Vagina (tissue), 2 donors: ENCODE measurements around the gene N4BP2L2. TPM values are rescaled to one million over a fixed set of nuclear protein-coding genes. Genes with fewer than 3 reads are reported as not detected.

Source experiments
- DNase-seq, 2 donors: peaks; one replicate each; pipeline ENCODE4 v3.0.0-alpha.2; 2017; ENCODE audit errors: extremely low spot score in 2 of 2
- H3K27ac ChIP-seq: fragments of 200-600 bp; sonication (generic); one replicate; pipeline ENCODE4 v1.5.1; 2019
- H3K27me3 ChIP-seq: fragments of 200-600 bp; sonication (generic); one replicate; pipeline ENCODE4 v1.5.1; 2019
- H3K36me3 ChIP-seq, 2 donors: fragments of 200-600 bp; sonication (generic); one replicate each; pipeline ENCODE4 v1.5.1; 2017 to 2019
- H3K4me1 ChIP-seq: fragments of 200-600 bp; sonication (generic); one replicate; pipeline ENCODE4 v1.5.1; 2019
- H3K4me3 ChIP-seq, 2 donors: fragments of 200-600 bp; sonication (generic); 1 replicate in 1 of 2; 2 replicates in 1 of 2; pipeline ENCODE4 v1.5.1; 2016 to 2019
- H3K9me3 ChIP-seq: fragments of 200-600 bp; sonication (generic); one replicate; pipeline ENCODE4 v1.5.1; 2019
- CTCF ChIP-seq, 3 experiments: fragments of 450-650 bp in 2 of 3; fragments of 200-600 bp in 1 of 3; sonication (generic) in 1 of 3; IDR thresholded peaks; one replicate each; pipeline ENCODE4 v1.5.1; 2017 to 2019; ENCODE audit warnings: antibody characterized with exemption in 3 of 3, mild to moderate bottlenecking in 2 of 3, moderate library complexity in 2 of 3
- POLR2A ChIP-seq, 2 donors: fragments of 450-650 bp; IDR thresholded peaks; one replicate each; pipeline ENCODE4 v1.6.1; 2017; ENCODE audit warnings: antibody characterized with exemption in 2 of 2, mild to moderate bottlenecking in 2 of 2, moderate library complexity in 2 of 2
- POLR2AphosphoS5 ChIP-seq, 2 donors: sonication (generic); formaldehyde crosslinking; IDR thresholded peaks; one replicate each; pipeline ENCODE4 v1.9.0; 2017; ENCODE audit warnings: antibody characterized with exemption in 2 of 2, mild to moderate bottlenecking in 2 of 2, low read depth in 1 of 2; ENCODE audit not compliant: insufficient read depth in 1 of 2
- intact Hi-C: fragments of 100-400 bp; cut with DNase I; formaldehyde crosslinking; loops from one replicate; pipeline ENCODE4 v1.15.1; 2023
- total RNA-seq: library from RNA; depleted of rRNA; stranded (reverse); fragments of >200 nt; gene quantifications from one replicate; pipeline ENCODE4 v1.2.3, GENCODE V29; 2016

N4BP2L2 gene
- total RNA-seq, 1 donor from 2014 or later: 173 TPM

- Histone ChIP-seq H3K9me3 (no peaks in the 10 kb centered on the region), H3K4me1 (peaks cover 9% of the 10 kb centered on the region), H3K27me3 (no peaks in the 10 kb centered on the region), H3K27ac (no peak overlapping the region), H3K36me3 (no peaks in the 10 kb centered on the region), H3K4me3 (no peak overlapping the region)
- intact Hi-C loops: no loop called here
- TF ChIP-seq POLR2A (IDR thresholded peaks at IDR 0.05) (no peak), CTCF (IDR thresholded peaks at IDR 0.05) (no peak), POLR2AphosphoS5 (IDR thresholded peaks at IDR 0.05; ENCODE audit: insufficient read depth in 1 of 2, low read depth in 1 of 2) (no peak)
- DNase-seq: no peak
Measured at GRCh38 chr13:32414580-32414979, 124.0 kb downstream of the N4BP2L2 start.

DNA sequence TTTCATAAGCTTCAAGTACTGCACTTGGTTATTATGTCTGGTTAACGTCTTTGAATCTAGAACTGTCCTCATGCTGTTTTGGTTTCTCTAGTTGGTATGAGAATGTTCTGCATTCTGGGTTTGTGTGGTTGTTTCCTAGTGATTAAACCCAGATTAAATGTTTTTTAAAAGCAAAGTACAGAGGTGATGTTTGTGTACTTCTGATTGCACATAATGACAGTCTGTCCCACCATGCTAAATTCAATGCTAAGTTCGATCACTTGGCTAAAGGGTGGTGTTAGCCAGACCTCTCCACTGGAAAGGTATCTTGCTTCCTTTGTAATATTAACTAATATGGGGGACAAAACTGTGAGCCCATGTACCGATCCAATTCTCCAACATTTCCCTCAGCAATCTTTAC lies 125.3 kb downstream of the N4BP2L2 start:
- no peak for TF ChIP-seq POLR2A (IDR thresholded peaks at IDR 0.05)
- no peak for TF ChIP-seq POLR2AphosphoS5 (IDR thresholded peaks at IDR 0.05; ENCODE audit: insufficient read depth in 1 of 2, low read depth in 1 of 2)
- TF ChIP-seq CTCF (IDR thresholded peaks at IDR 0.05): no peak
- DNase-seq: no peak
- no peak overlapping the region for H3K27ac ChIP-seq
- no peak overlapping the region for H3K4me3 ChIP-seq
- peaks cover 21% of the 10 kb centered on the region for H3K4me1 ChIP-seq
- H3K27me3 ChIP-seq: no peaks in the 10 kb centered on the region
- H3K36me3 ChIP-seq: no peaks in the 10 kb centered on the region
- intact Hi-C loops: no loop called here
- H3K9me3 ChIP-seq: no peaks in the 10 kb centered on the region

DNA sequence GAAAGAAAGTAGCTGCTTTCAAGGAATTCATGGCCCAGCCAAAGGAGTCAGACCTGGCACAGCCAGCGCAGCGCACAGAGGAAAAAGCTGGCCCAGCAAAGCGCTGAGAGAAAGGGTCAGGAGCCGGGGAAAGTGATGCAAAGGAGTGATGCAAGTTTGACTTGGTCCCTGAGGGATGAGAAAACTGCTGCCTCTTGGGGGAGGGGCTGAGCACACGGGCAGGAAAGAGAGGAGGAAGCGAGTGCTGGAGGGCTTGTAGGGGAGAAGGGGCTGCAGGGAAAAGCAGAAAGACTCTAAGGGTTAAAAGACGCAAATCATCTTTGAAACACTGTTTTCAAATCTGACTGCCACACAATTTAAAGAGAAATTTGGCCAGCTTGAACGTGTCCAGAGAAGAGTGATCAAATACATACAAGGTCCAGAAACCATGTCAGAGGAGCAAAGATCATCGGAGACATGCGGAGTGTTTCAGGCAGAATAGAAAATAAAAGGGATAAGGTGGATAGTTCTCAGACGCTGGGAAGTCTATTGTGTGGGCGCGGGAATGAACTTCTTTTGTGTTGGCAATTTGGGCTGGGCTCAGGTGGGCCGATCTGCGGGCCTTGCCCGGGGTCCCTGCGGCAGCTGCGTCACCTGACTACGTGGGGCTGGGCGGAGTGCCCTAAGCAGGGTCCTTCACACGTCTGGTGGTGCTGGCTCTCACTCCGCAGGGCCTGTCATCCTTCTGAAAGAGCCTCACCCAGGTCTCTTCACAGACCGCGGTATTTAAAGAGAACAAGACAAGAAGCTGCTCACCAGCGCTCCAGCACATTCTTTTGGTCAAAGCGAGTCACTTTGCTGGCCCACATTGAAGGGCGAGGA lies 128.8 kb downstream of the N4BP2L2 start:
- no peak for DNase-seq
- no peaks in the 10 kb centered on the region for H3K9me3 ChIP-seq
- TF ChIP-seq POLR2A (IDR thresholded peaks at IDR 0.05) (no peak), POLR2AphosphoS5 (IDR thresholded peaks at IDR 0.05; ENCODE audit: insufficient read depth in 1 of 2, low read depth in 1 of 2) (peak in 1 of 2 donors; percentile 29)
- intact Hi-C loops: no loop called here
- peak overlapping the region; percentile 54 for H3K27ac ChIP-seq
- no peaks in the 10 kb centered on the region for H3K27me3 ChIP-seq
- H3K4me3 ChIP-seq: peak overlapping the region; percentile 2 to 22
- peaks cover 0 to 1% of the 10 kb centered on the region in 2 donors for H3K36me3 ChIP-seq
- peaks cover 24% of the 10 kb centered on the region for H3K4me1 ChIP-seq

- Histone ChIP-seq H3K27me3 (no peaks in the 10 kb centered on the region), H3K4me3 (no peak overlapping the region), H3K36me3 (peaks cover 0 to 4% of the 10 kb centered on the region in 2 donors), H3K4me1 (peaks cover 24% of the 10 kb centered on the region), H3K9me3 (no peaks in the 10 kb centered on the region), H3K27ac (no peak overlapping the region)
- TF ChIP-seq POLR2AphosphoS5 (IDR thresholded peaks at IDR 0.05; ENCODE audit: insufficient read depth in 1 of 2, low read depth in 1 of 2) (no peak), CTCF (IDR thresholded peaks at IDR 0.05) (no peak), POLR2A (IDR thresholded peaks at IDR 0.05) (no peak)
- DNase-seq: no peak
- intact Hi-C loops: no loop called here
Measured at GRCh38 chr13:32409001-32409313, 129.6 kb downstream of the N4BP2L2 start.

GRCh38 chr13:32408296-32409000 lies 130.1 kb downstream of the N4BP2L2 start:
- H3K27me3 ChIP-seq: no peaks in the 10 kb centered on the region
- no peaks in the 10 kb centered on the region for H3K9me3 ChIP-seq
- H3K36me3 ChIP-seq: peaks cover 0 to 9% of the 10 kb centered on the region in 2 donors
- no peak for TF ChIP-seq POLR2A (IDR thresholded peaks at IDR 0.05)
- TF ChIP-seq CTCF (IDR thresholded peaks at IDR 0.05): no peak
- no peak for TF ChIP-seq POLR2AphosphoS5 (IDR thresholded peaks at IDR 0.05; ENCODE audit: insufficient read depth in 1 of 2, low read depth in 1 of 2)
- no peak for DNase-seq
- intact Hi-C loops: no loop called here
- H3K27ac ChIP-seq: no peak overlapping the region
- peaks cover 24% of the 10 kb centered on the region for H3K4me1 ChIP-seq
- no peak overlapping the region for H3K4me3 ChIP-seq
